GM18508 (cell line): ENCODE results near the gene PPP1R27.

Experiments
- ATAC-seq: cut with Tn5 transposase; IDR thresholded peaks from one replicate; pipeline ENCODE4 v1.9.1; 2021; ENCODE audit warnings: moderate number of reproducible peaks; ENCODE audit not compliant: insufficient read depth, unreplicated experiment

PPP1R27 gene

GRCh38 chr17:81807210-81807719, 27.6 kb downstream of the PPP1R27 start:
- no peak for ATAC-seq

GRCh38 chr17:81806461-81807209, 28.2 kb downstream of the PPP1R27 start:
- ATAC-seq = no peak

GRCh38 chr17:81805707-81806460, 29.0 kb downstream of the PPP1R27 start:
- no peak for ATAC-seq

GRCh38 chr17:81804559-81805399, 30.1 kb downstream of the PPP1R27 start:
- no peak for ATAC-seq

- ATAC-seq = no peak
Measured at GRCh38 chr17:81803728-81804558, 30.9 kb downstream of the PPP1R27 start, which contains the start of gene GCGR. Gene GCGR (plus strand): TSS chr17:81804150. CDS start chr17:81809019, 4,869 bp downstream.

GRCh38 chr17:81802856-81803643, 31.8 kb downstream of the PPP1R27 start:
- no peak for ATAC-seq

GRCh38 chr17:81802048-81802758, 32.6 kb downstream of the PPP1R27 start:
- ATAC-seq = no peak

- ATAC-seq = no peak
Measured at GRCh38 chr17:81801327-81801726, 33.5 kb downstream of the PPP1R27 start.

- no peak for ATAC-seq
Measured at GRCh38 chr17:81794509-81794908, 40.3 kb downstream of the PPP1R27 start.

GRCh38 chr17:81794074-81794476, 40.8 kb downstream of the PPP1R27 start:
- no peak for ATAC-seq

- ATAC-seq = no peak
Measured at GRCh38 chr17:81792675-81793615, 41.9 kb downstream of the PPP1R27 start.
